ENCODE measurements around the gene ATAD2B. TPM values are rescaled to one million over a fixed set of nuclear protein-coding genes. Genes with fewer than 3 reads are reported as not detected.
"Not testable (repeated sequence)": the region's sequence is repeated elsewhere in the genome, so short reads cannot be mapped to it uniquely, and the experiment has no call there.

ATAD2B gene
- total and polyA plus RNA-seq, 2 donors (not counting 1 experiment from before 2014, with no cell fraction given): 3.6 to 11.4 TPM

- no peak overlapping the region for H3K27ac ChIP-seq (ENCODE audit: insufficient read depth, low read length)
- TF ChIP-seq EZH2 (IDR thresholded peaks at IDR 0.05; ENCODE audit: low read length, missing control alignments): no peak
- no peak for TF ChIP-seq CTCF (conservative IDR thresholded peaks at IDR 0.05 in 1 of 2, IDR thresholded peaks at IDR 0.05 in 1 of 2; ENCODE audit: low read depth in 1 of 2, low read length in 2 of 2)
- no peaks in the 10 kb centered on the region for H4K20me1 ChIP-seq (ENCODE audit: control insufficient read depth, extremely low read depth, insufficient read depth, low read length)
- no peak overlapping the region for H2AFZ ChIP-seq (ENCODE audit: low read length)
- H3K79me2 ChIP-seq (ENCODE audit: control insufficient read depth, insufficient read depth, low read length): no peaks in the 10 kb centered on the region
- H3K36me3 ChIP-seq (ENCODE audit: control insufficient read depth, insufficient read depth, low read length): no peaks in the 10 kb centered on the region
- DNase-seq (ENCODE audit: low read depth in 2 of 2): no peak
- H3K27me3 ChIP-seq (ENCODE audit: control insufficient read depth, insufficient read depth, low read length): no peaks in the 10 kb centered on the region
- no peaks in the 10 kb centered on the region for H3K4me1 ChIP-seq (ENCODE audit: control insufficient read depth, extremely low read depth, insufficient read depth, low read length)
- H3K4me3 ChIP-seq (replicated peaks in 1 of 4; ENCODE audit: control extremely low read depth in 1 of 4, insufficient read depth in 1 of 4, low read depth in 3 of 4, low read length in 4 of 4): no peak overlapping the region
- no peak overlapping the region for H3K9ac ChIP-seq (ENCODE audit: insufficient read depth, low read length)
- no peaks in the 10 kb centered on the region for H3K9me3 ChIP-seq (ENCODE audit: control insufficient read depth, insufficient read depth, low read depth, low read length)
- H3K4me2 ChIP-seq (ENCODE audit: extremely low read depth, insufficient read depth, low read length): no peak overlapping the region
These were observed 181.7 kb downstream of the ATAD2B start for GRCh38 chr2:23745068-23745725.

- not testable (repeated sequence) for H3K27me3 ChIP-seq (ENCODE audit: control insufficient read depth, insufficient read depth, low read length); DNase-seq (ENCODE audit: low read depth in 2 of 2); H4K20me1 ChIP-seq (ENCODE audit: control insufficient read depth, extremely low read depth, insufficient read depth, low read length); H3K4me2 ChIP-seq (ENCODE audit: extremely low read depth, insufficient read depth, low read length); H3K79me2 ChIP-seq (ENCODE audit: control insufficient read depth, insufficient read depth, low read length); H2AFZ ChIP-seq (ENCODE audit: low read length); H3K9me3 ChIP-seq (ENCODE audit: control insufficient read depth, insufficient read depth, low read depth, low read length); H3K4me3 ChIP-seq (replicated peaks in 1 of 4; ENCODE audit: control extremely low read depth in 1 of 4, insufficient read depth in 1 of 4, low read depth in 3 of 4, low read length in 4 of 4); H3K4me1 ChIP-seq (ENCODE audit: control insufficient read depth, extremely low read depth, insufficient read depth, low read length); H3K9ac ChIP-seq (ENCODE audit: insufficient read depth, low read length); H3K36me3 ChIP-seq (ENCODE audit: control insufficient read depth, insufficient read depth, low read length); H3K27ac ChIP-seq (ENCODE audit: insufficient read depth, low read length)
These were observed 190.1 kb downstream of the ATAD2B start for GRCh38 chr2:23736783-23737182.

GRCh38 chr2:23734416-23734815 is 192.5 kb downstream of the ATAD2B start:
- Histone ChIP-seq H3K36me3 (ENCODE audit: control insufficient read depth, insufficient read depth, low read length) (no peaks in the 10 kb centered on the region), H3K79me2 (ENCODE audit: control insufficient read depth, insufficient read depth, low read length) (no peaks in the 10 kb centered on the region), H2AFZ (ENCODE audit: low read length) (no peak overlapping the region), H3K9me3 (ENCODE audit: control insufficient read depth, insufficient read depth, low read depth, low read length) (no peaks in the 10 kb centered on the region), H3K4me3 (replicated peaks in 1 of 4; ENCODE audit: control extremely low read depth in 1 of 4, insufficient read depth in 1 of 4, low read depth in 3 of 4, low read length in 4 of 4) (no peak overlapping the region), H3K4me2 (ENCODE audit: extremely low read depth, insufficient read depth, low read length) (no peak overlapping the region), H3K9ac (ENCODE audit: insufficient read depth, low read length) (no peak overlapping the region), H3K27me3 (ENCODE audit: control insufficient read depth, insufficient read depth, low read length) (no peaks in the 10 kb centered on the region), H3K27ac (ENCODE audit: insufficient read depth, low read length) (no peak overlapping the region), H4K20me1 (ENCODE audit: control insufficient read depth, extremely low read depth, insufficient read depth, low read length) (no peaks in the 10 kb centered on the region), H3K4me1 (ENCODE audit: control insufficient read depth, extremely low read depth, insufficient read depth, low read length) (no peaks in the 10 kb centered on the region)
- TF ChIP-seq EZH2 (IDR thresholded peaks at IDR 0.05; ENCODE audit: low read length, missing control alignments): no peak
- no peak for TF ChIP-seq CTCF (conservative IDR thresholded peaks at IDR 0.05 in 1 of 2, IDR thresholded peaks at IDR 0.05 in 1 of 2; ENCODE audit: low read depth in 1 of 2, low read length in 2 of 2)
- no peak for DNase-seq (ENCODE audit: low read depth in 2 of 2)

GRCh38 chr2:23723029-23723428 is 203.9 kb downstream of the ATAD2B start:
- not testable (repeated sequence) for H3K4me2 ChIP-seq (ENCODE audit: extremely low read depth, insufficient read depth, low read length); H3K4me1 ChIP-seq (ENCODE audit: control insufficient read depth, extremely low read depth, insufficient read depth, low read length); H3K4me3 ChIP-seq (replicated peaks in 1 of 4; ENCODE audit: control extremely low read depth in 1 of 4, insufficient read depth in 1 of 4, low read depth in 3 of 4, low read length in 4 of 4); H3K9me3 ChIP-seq (ENCODE audit: control insufficient read depth, insufficient read depth, low read depth, low read length); H4K20me1 ChIP-seq (ENCODE audit: control insufficient read depth, extremely low read depth, insufficient read depth, low read length); H2AFZ ChIP-seq (ENCODE audit: low read length); DNase-seq (ENCODE audit: low read depth in 2 of 2); H3K36me3 ChIP-seq (ENCODE audit: control insufficient read depth, insufficient read depth, low read length); H3K79me2 ChIP-seq (ENCODE audit: control insufficient read depth, insufficient read depth, low read length); H3K9ac ChIP-seq (ENCODE audit: insufficient read depth, low read length); H3K27me3 ChIP-seq (ENCODE audit: control insufficient read depth, insufficient read depth, low read length); H3K27ac ChIP-seq (ENCODE audit: insufficient read depth, low read length)

All from fibroblast of lung (primary cell).